IMR-90 (cell line): Measurements from ENCODE around the gene SYTL2.

Experiments used
- BHLHE40 ChIP-seq: fragments of 150-350 bp; IDR thresholded peaks from 2 replicates; pipeline ENCODE4 v1.6.1; 2016; ENCODE audit warnings: mild to moderate bottlenecking, low read depth, low read length
- CEBPB ChIP-seq: IDR thresholded peaks from 2 replicates; pipeline ENCODE4 v1.6.1; 2012; ENCODE audit warnings: low read depth, low read length, improper control_type of control experiment
- MAFK ChIP-seq: IDR thresholded peaks from 2 replicates; pipeline ENCODE4 v1.6.1; 2012; ENCODE audit warnings: low read depth, low read length, improper control_type of control experiment
- MXI1 ChIP-seq: IDR thresholded peaks from 2 replicates; pipeline ENCODE4 v1.6.1; 2012; ENCODE audit warnings: low read depth, mild to moderate bottlenecking, low read length, moderate library complexity, borderline replicate concordance
- NFE2L2 ChIP-seq: fragments of 150-350 bp; IDR thresholded peaks from 2 replicates; pipeline ENCODE4 v1.6.1; 2016; ENCODE audit warnings: low read depth, mild to moderate bottlenecking, low read length
- POLR2A ChIP-seq: IDR thresholded peaks from 2 replicates; pipeline ENCODE4 v1.6.1; 2012; ENCODE audit warnings: mild to moderate bottlenecking, low read depth, low read length
- RAD21 ChIP-seq: IDR thresholded peaks from 2 replicates; pipeline ENCODE4 v1.6.1; 2012; ENCODE audit warnings: low read length, improper control_type of control experiment
- RCOR1 ChIP-seq: IDR thresholded peaks from 2 replicates; pipeline ENCODE4 v1.6.1; 2012; ENCODE audit warnings: mild to moderate bottlenecking, low read length, improper control_type of control experiment; ENCODE audit not compliant: insufficient replicate concordance
- RFX5 ChIP-seq: IDR thresholded peaks from 2 replicates; pipeline ENCODE4 v1.8.0; 2012; ENCODE audit warnings: low read depth, mild to moderate bottlenecking, low read length, moderate library complexity
- SMC3 ChIP-seq: fragments of 150-350 bp; IDR thresholded peaks from 2 replicates; pipeline ENCODE4 v1.6.1; 2016; ENCODE audit warnings: low read depth, mild to moderate bottlenecking, antibody characterized with exemption, low read length, moderate library complexity
- TF ChIP-seq, protein P1 (sequence below): conservative IDR thresholded peaks from 2 replicates; pipeline ENCODE4 v1.5.1; 2012; ENCODE audit warnings: mild to moderate bottlenecking, low read depth, low read length, improper control_type of control experiment
- TF ChIP-seq, protein P2 (sequence below): fragments of 150-350 bp; IDR thresholded peaks from 2 replicates; pipeline ENCODE4 v1.6.1; 2017; ENCODE audit warnings: mild to moderate bottlenecking, antibody characterized with exemption, low read length, low read depth

DNA sequence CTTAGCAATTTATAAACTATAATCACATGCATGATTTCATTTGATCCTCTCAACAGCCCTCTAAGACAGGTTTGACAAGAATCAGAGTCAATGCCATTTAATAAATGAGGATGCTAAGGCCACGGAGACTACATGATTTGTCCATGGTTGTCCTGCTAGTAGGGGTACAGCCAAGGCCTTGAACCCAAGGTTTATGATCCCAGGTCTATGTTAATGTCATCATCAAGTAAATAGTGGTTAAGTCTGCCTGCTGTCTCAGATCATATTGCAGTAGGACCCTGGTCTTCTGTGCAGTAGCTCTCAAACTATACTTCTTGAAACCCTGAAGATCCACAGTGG lies 17.7 kb upstream of the SYTL2 start:
- TF ChIP-seq RFX5 = no peak
- TF ChIP-seq, protein P1, sequence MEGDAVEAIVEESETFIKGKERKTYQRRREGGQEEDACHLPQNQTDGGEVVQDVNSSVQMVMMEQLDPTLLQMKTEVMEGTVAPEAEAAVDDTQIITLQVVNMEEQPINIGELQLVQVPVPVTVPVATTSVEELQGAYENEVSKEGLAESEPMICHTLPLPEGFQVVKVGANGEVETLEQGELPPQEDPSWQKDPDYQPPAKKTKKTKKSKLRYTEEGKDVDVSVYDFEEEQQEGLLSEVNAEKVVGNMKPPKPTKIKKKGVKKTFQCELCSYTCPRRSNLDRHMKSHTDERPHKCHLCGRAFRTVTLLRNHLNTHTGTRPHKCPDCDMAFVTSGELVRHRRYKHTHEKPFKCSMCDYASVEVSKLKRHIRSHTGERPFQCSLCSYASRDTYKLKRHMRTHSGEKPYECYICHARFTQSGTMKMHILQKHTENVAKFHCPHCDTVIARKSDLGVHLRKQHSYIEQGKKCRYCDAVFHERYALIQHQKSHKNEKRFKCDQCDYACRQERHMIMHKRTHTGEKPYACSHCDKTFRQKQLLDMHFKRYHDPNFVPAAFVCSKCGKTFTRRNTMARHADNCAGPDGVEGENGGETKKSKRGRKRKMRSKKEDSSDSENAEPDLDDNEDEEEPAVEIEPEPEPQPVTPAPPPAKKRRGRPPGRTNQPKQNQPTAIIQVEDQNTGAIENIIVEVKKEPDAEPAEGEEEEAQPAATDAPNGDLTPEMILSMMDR = no peak
- TF ChIP-seq, protein P2, sequence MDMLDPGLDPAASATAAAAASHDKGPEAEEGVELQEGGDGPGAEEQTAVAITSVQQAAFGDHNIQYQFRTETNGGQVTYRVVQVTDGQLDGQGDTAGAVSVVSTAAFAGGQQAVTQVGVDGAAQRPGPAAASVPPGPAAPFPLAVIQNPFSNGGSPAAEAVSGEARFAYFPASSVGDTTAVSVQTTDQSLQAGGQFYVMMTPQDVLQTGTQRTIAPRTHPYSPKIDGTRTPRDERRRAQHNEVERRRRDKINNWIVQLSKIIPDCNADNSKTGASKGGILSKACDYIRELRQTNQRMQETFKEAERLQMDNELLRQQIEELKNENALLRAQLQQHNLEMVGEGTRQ = no peak
- TF ChIP-seq CEBPB = no peak
- no peak for TF ChIP-seq NFE2L2
- no peak for TF ChIP-seq RAD21
- TF ChIP-seq BHLHE40 = no peak
- TF ChIP-seq MAFK = no peak
- TF ChIP-seq SMC3 = no peak
- TF ChIP-seq POLR2A = no peak
- no peak for TF ChIP-seq MXI1
- TF ChIP-seq RCOR1 = no peak
